Lower lobe of right lung (tissue), 2 donors: ENCODE data around the gene COMMD6. TPM values are rescaled to one million over a fixed set of nuclear protein-coding genes. Genes with fewer than 3 reads are reported as not detected.

ENCODE experiments used
- ATAC-seq, 2 donors: fragments of 200-7000 bp; cut with Tn5 transposase; one replicate each; pipeline ENCODE4 v1.9.1; 2020 to 2022; ENCODE audit warnings: mild to moderate bottlenecking in 2 of 2, moderate library complexity in 2 of 2
- DNase-seq: peaks from one replicate; pipeline ENCODE4 v3.0.0-alpha.2; 2020
- H3K27ac ChIP-seq: fragments of 200-600 bp; one replicate; pipeline ENCODE4 v1.8.0; 2022
- H3K27me3 ChIP-seq: fragments of 200-600 bp; one replicate; pipeline ENCODE4 v1.8.0; 2022; ENCODE audit warnings: low read depth
- H3K36me3 ChIP-seq: fragments of 200-600 bp; one replicate; pipeline ENCODE4 v1.8.0; 2022; ENCODE audit warnings: mild to moderate bottlenecking
- H3K4me1 ChIP-seq: fragments of 200-600 bp; one replicate; pipeline ENCODE4 v1.8.0; 2022
- H3K4me3 ChIP-seq: fragments of 200-600 bp; one replicate; pipeline ENCODE4 v1.8.0; 2022; ENCODE audit warnings: mild to moderate bottlenecking
- H3K9me3 ChIP-seq: fragments of 200-600 bp; one replicate; pipeline ENCODE4 v1.8.0; 2022
- intact Hi-C: fragments of 100-400 bp; cut with DNase I; formaldehyde crosslinking; loops from one replicate; pipeline ENCODE4 v1.11.0; 2022
- total RNA-seq: library from RNA; stranded (reverse); fragmentation: NEBNext Ultra II Directional; extraction: Animal tissue kit (Norgen Biotek cat#: 25700); gene quantifications from one replicate; pipeline ENCODE4 v1.2.1, GENCODE V29; 2021
- TF ChIP-seq, protein P1 (sequence below): fragments of 200-600 bp; IDR thresholded peaks from one replicate; pipeline ENCODE4 v1.8.0; 2022; ENCODE audit warnings: antibody characterized with exemption, mild to moderate bottlenecking
- donor health status: DM: no; HTN: yes; CAD: no; lungs with severe emphysema.

The COMMD6 gene
- total RNA-seq, 1 donor from 2014 or later = 136 TPM

GRCh38 chr13:75489502-75490263 is 48.0 kb downstream of the COMMD6 start:
- peaks cover 6% of the 10 kb centered on the region for H3K4me1 ChIP-seq
- H3K27me3 ChIP-seq = no peaks in the 10 kb centered on the region
- DNase-seq = peak; percentile 72
- H3K9me3 ChIP-seq = no peaks in the 10 kb centered on the region
- no peak overlapping the region for H3K27ac ChIP-seq
- H3K4me3 ChIP-seq = no peak overlapping the region
- intact Hi-C loops = no loop called here
- no peaks in the 10 kb centered on the region for H3K36me3 ChIP-seq
- TF ChIP-seq, protein P1, sequence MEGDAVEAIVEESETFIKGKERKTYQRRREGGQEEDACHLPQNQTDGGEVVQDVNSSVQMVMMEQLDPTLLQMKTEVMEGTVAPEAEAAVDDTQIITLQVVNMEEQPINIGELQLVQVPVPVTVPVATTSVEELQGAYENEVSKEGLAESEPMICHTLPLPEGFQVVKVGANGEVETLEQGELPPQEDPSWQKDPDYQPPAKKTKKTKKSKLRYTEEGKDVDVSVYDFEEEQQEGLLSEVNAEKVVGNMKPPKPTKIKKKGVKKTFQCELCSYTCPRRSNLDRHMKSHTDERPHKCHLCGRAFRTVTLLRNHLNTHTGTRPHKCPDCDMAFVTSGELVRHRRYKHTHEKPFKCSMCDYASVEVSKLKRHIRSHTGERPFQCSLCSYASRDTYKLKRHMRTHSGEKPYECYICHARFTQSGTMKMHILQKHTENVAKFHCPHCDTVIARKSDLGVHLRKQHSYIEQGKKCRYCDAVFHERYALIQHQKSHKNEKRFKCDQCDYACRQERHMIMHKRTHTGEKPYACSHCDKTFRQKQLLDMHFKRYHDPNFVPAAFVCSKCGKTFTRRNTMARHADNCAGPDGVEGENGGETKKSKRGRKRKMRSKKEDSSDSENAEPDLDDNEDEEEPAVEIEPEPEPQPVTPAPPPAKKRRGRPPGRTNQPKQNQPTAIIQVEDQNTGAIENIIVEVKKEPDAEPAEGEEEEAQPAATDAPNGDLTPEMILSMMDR = no peak
- peak; percentile 71 to 87 for ATAC-seq

GRCh38 chr13:75486146-75487062 is 51.2 kb downstream of the COMMD6 start:
- Histone ChIP-seq H3K36me3 (no peaks in the 10 kb centered on the region), H3K27ac (no peak overlapping the region), H3K4me1 (peaks cover 12% of the 10 kb centered on the region), H3K4me3 (no peak overlapping the region), H3K9me3 (no peaks in the 10 kb centered on the region), H3K27me3 (no peaks in the 10 kb centered on the region)
- intact Hi-C loops = no loop called here
- TF ChIP-seq, protein P1 = no peak
- DNase-seq (no peak), ATAC-seq (no peak)

DNA sequence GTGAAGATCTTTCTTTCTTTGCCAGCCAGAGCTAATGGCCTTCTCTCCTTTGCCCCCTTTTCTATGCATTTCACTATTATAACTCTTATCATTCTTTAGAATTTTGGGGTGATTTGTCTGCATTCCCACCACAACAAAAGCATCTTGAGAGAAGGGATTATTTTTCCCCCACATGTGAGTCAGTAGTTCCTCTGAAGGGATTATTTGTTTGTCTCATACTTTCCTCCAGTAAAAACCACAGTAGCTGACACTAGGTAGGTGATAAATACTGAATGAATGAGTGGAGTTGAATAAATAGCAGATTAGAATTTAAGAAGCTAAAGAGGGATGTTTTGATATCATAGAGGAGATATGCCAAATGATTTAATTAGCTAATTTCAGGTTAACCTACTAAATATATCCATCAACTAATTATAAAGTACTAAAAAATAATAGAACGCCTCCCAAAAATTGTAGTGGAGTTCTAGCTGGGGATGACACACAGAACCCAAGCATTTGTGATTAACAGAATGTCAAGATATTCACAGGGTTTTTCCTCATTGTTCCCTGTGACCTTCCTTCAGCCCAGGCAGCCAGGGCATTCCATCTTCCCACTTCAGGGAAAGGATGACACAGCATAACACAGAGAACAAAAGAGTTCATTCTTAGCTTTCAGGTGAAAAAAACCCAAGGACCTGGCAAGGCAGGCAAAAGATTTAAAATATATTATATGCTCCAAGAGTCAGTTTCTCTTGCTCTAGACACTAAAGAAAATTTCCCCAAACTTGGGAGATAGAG is 52.2 kb downstream of the COMMD6 start:
- H3K27me3 ChIP-seq = no peaks in the 10 kb centered on the region
- H3K9me3 ChIP-seq = no peaks in the 10 kb centered on the region
- no peak for ATAC-seq
- H3K4me1 ChIP-seq = peaks cover 12% of the 10 kb centered on the region
- H3K4me3 ChIP-seq = no peak overlapping the region
- no peaks in the 10 kb centered on the region for H3K36me3 ChIP-seq
- no peak for DNase-seq
- TF ChIP-seq, protein P1 = no peak
- H3K27ac ChIP-seq = no peak overlapping the region
- intact Hi-C loops = no loop called here

- Histone ChIP-seq H3K4me3 (peak overlapping the region; percentile 88), H3K27ac (peak overlapping the region; percentile 74), H3K9me3 (no peaks in the 10 kb centered on the region), H3K36me3 (no peaks in the 10 kb centered on the region), H3K4me1 (peaks cover 25% of the 10 kb centered on the region), H3K27me3 (no peaks in the 10 kb centered on the region)
- ATAC-seq (no peak), DNase-seq (no peak)
- TF ChIP-seq, protein P1 = no peak
- intact Hi-C loops = no loop called here
Observed at GRCh38 chr13:75482820-75483079, 54.9 kb downstream of the COMMD6 start.

DNA sequence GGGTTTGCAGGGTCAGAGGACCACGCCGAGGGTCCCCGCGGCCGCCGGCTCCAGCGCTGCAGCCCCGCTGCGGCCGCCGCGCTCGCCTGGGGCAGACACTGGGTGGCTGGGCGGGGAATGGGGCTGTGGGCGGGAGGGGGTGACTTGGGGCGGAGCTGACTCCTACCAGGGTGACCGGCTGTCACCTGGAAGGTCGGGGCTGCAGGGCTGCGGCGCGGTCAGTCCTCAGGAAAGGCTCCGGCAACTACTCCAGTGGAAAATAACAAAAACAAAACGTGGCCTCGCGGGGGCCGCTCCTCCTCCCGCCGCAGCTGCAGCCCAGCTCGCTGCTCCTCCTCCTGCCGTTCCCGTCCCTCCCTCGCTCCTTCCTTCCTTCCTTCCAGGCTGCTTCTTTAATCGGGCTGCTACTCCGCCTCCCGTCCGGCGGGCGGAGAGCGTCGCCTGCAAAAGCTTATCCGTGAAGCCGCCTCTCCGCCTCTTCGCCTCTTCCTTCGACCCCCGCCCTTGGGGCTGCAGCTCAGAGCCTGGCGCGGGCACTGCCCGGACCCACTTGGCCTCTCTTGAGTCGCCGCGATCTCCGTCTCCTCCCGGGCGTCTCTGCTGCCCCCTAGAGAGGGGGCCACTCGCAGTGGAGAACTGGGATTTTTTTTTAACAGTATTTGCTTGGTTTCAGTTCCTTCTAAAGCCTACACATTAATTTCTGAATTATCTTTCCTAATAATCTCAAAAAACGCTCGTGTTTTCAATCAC is 55.4 kb downstream of the COMMD6 start, which contains the start of gene TBC1D4:
Gene TBC1D4 (minus strand): TSS at position 100 of the 750 bp plus-strand sequence. CDS start 402 bp downstream, outside the sequence.
- Histone ChIP-seq H3K27ac (peak within 1 kb of the TSS; percentile 74), H3K4me3 (peak within 1 kb of the TSS; percentile 88), H3K4me1 (peaks cover 25% of the 10 kb centered on the region), H3K27me3 (no peaks in the 10 kb centered on the region), H3K9me3 (no peaks in the 10 kb centered on the region), H3K36me3 (no peaks in the 10 kb centered on the region)
- ATAC-seq (peak; percentile 92 to 94), DNase-seq (peak; percentile 92)
- intact Hi-C loops = no loop called here
- TF ChIP-seq, protein P1 = peak; percentile 75
